ENCODE results near the gene HMCN1.

Gene HMCN1

DNA sequence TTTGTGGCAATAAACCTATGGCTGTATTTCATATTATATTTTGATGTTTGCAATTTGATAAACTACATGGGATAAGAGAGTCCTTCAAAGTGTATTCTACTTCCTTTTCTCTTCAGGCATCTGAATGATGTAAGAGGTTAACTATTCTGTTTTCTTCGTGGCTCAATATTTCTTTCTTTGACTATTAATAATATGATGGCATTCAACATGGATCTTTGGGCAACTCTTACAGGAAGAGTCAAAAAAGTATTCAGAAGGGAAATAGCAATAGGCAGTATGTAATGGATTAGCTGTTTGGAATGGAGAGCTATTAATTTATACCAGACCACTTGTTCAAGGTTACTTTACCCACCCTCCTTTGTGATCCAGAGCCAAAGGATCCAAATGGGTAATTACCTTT, 74.4 kb downstream of the HMCN1 start:
- no peak for DNase-seq

DNA sequence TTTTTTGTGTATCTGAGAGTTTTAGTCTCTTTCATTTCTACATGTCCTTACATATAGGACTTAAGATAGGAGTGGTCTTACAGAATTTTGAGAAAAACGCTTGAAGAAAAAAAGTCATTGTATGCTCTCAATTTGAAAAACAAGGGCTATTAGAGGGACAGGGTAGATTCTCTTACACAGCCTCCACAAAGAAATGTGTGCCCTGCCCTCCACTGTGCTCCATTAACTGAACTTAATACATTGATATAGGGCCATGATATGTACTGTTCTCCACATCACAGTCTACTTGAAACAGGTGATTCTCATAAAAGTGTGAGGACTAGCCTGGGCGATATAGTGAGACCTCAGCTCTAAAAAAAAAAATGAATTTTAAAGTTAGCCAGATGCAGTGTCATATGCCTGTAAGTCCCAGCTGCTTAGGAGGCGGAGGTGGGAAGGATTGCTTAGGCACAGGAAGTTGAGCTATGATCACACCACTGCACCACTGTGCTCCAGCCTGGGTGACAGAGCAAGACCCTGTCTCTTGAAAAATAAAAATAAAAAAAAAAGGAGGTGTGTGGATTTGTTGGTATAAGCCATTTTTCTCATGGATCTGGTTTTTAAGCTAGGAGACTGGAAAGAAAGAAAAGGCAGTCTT, 77.0 kb downstream of the HMCN1 start:
- DNase-seq: no peak

DNA sequence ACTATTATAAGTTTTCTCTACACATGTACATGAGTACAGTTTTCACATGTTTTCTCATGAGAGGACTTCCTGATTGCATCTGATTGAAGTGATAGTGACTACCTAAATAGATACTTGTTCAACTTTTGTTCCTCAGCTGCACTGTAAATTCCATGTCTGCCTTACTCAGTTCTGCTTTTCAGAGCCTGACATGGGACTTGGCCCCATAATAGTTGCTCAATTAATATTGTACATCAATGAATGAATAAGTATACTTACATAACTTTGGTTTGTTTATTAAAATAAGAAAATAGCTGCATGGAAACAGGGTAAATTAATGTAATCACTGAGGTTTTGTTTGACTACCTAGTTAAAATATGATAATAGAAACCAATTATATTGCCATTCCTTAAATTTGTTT, 78.7 kb downstream of the HMCN1 start:
- DNase-seq: no peak

DNA sequence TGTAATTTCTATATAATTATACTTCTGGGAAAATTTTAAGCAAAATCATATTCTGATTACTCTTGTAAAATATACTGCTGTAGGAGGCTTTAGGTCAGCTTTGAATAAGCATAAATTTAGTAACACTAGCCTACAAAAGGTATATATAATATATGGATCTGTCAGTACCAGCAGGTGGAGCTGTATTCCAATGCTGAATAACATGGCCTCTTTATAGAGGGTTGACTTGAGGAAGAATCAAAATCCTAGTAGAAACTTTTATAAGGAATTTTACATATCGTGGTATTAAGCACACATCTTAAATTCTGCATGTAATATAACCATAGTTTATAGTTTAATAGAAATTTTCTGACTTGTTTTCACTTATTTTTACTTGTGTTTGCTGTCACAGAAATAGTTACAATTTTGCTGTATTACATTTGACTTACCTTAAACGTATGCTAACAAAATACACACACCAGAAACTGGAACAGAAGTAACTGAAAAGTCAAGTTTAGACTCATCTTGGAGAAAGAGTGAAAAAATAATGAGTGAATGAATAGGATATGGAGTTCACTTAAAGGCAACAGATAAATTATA, 79.3 kb downstream of the HMCN1 start:
- DNase-seq: peak; percentile 21

DNA sequence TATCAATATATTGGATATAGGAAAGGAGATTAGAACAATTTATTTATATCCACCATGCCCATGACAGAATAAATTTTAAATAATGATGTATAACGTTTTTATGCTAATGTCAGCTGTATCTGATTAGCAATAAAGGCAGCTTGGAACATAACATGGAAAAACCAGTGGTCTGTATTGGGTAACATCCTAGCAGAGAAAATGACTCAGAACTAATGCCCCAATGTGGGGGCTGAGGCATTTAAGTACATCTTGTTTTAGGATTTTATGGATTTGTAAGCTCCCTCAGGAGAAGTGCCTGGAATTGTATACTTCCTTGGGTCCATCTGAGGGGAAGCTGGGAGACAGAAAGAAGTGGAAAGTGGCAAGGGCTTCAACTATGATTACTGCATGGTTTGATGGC, 82.3 kb downstream of the HMCN1 start:
- DNase-seq: no peak

DNA sequence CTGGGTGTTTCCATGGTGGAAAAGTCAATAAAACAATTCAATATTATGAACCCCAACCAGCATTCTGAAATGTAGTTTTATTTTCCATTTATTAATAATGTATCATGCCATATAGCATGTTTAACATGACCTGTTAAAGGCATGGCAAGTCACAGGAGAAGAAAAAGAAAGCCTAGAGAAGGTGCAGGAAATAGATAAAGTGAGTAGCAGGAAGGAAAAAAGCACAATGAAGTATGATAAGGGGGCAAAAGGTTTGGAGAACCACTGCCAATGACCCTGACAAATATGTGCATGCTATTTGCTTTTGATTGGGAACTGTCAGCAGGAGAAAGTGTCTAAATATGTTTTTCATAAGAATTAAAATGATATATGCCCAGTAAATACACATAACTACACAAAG, 85.6 kb downstream of the HMCN1 start:
- no peak for DNase-seq

DNA sequence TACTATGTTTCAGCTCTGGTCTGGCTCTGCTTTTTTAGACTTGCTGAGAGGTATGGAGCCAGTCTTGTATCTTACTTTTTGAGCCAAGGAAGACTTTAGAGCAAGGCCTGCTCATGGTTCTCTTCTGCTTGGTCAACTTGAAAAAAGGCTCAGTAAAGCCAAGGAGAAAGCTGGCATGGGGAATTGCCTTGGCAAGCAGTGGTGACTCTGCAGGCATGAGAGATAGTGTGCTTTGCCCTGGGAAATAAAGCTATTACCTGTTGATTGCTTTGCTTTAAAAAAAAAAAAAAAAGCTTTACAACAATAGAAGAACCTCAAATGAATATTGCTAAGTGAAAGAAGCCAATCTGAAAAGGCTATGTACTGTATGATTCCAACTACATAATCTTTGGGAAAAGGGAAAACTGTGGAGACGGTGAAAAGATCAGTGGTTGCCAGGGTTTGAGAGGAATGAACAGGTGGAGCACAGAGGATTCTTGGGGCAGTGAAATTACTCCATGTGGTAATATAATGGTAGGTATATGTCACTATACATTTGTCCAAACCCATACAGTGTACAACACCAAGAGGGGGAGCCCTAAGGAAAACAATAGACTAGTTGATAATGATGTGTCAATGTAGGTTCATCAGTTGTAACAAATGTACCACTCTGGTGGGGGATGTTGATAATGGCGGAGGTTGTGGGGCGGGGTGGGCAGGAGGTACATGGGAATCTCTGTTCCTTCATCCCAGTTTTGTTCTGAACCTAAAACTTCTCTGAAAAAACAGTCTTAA, 87.6 kb downstream of the HMCN1 start:
- no peak for DNase-seq

DNA sequence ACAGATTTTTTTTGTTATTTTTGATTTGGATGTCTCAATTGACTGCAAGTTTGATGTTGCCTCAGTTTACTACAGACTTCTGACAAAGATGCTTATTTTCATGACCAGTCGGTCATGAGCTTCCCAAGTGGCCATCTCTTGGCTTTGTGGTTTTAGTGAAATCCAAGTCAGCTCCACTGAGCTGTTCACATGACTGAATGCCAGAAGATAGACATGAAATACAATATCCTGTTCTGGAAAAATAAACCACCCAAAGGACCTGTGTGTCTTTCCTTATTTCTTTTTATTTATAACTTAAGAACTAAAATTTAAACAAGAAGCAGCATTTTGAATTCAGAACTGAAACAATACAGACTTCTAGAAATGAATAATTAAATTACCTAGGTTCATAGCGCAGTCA, 89.3 kb downstream of the HMCN1 start:
- DNase-seq: no peak

DNA sequence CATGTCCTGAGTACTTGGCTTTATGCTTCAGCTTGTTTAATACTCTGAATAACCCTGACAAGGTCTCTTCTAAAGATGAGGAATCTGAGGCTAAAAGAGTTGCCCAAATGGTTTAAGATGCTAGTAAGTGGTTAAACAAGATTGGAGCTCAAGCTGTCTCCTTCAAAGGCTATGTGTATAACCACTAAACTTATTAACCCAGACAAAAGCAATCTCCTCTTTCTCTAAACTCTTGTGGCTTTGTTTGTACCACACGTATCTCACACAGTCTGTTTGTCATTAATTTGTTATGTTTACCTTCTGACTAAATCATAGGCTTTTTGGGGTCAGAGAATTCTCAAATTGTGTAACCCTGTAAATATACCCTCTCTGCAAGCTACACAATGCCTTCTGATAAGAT, 89.9 kb downstream of the HMCN1 start:
- DNase-seq: no peak

DNA sequence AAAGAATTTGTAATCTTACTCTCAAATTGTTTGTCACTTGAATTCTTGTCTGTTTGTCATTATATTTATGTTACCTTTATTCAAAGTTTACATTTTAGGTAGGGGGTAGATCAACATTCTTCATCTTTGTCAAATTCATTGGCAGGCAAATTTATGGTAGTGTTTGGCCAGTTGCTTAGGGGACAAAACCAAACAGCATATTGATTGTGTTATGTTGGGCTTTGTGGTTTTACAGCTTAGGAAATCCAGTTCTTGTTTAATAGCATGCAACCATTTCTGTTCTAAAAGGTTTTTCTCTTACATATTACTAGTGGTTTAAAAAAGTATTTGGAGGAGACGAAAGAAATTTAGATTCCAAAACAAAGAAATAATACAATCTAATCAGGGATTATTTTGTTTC, 91.4 kb downstream of the HMCN1 start:
- no peak for DNase-seq

DNA sequence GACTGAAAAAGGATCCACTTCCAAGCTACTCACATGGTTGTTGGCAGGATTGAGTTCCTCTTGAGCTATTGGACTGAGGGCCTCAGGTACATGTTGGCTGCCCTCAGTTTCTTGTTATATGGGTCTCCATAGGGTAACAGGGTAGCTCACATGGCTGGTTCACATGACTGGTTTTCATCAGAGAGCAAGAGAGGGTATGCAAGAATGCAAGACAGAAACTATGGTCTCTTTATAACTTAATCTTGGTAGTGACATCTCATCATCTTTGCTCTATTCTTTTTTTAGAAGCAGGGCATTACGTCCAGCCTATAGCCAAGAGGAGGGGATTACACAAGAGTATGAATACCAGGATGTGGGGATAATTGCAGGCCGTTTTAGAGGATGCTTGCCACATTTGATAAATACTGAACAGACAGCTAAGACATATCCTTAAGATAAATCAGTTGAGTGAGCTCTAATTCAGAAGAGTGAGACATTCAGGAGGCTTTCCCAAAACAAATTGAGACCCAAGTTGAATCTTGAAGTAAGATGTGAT, 100.2 kb downstream of the HMCN1 start:
- DNase-seq: no peak

DNA sequence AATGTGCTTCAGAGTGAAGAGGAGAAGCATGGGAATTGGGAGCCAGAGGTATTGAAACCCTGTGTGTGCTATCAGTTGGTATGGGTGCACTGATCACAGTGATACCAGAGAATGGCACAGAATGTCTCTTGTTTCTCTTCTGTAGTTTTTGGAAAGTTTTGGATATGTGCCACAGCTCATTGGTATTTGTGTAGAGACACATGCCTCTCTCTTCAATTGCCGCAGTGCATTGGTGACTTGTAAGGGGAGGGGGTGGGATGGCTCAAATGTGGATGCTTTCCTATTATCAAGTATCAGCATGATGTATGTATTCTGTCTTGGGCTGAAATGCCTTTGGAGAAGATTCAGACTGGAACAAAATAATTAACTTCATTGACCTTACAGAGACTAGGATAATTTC, 101.0 kb downstream of the HMCN1 start:
- no peak for DNase-seq

DNA sequence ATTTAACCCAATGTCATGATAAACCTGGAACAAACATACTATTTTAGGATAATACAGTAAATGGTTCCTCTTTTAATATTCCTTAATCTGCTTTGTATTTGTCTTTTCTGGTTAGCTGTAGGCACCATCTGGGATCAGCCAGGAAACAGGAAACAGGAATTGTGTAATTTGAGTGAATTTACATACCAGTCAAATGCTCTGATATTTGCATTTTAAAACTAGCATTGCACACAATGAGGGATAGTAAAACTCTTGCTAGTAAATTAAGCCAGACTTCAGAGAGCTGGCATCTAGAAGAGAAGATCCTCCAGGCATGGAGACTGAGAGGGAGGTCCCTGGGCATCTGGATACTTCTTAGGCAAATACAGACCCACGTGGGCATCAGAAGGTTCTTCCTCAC, 103.5 kb downstream of the HMCN1 start:
- DNase-seq: no peak

DNA sequence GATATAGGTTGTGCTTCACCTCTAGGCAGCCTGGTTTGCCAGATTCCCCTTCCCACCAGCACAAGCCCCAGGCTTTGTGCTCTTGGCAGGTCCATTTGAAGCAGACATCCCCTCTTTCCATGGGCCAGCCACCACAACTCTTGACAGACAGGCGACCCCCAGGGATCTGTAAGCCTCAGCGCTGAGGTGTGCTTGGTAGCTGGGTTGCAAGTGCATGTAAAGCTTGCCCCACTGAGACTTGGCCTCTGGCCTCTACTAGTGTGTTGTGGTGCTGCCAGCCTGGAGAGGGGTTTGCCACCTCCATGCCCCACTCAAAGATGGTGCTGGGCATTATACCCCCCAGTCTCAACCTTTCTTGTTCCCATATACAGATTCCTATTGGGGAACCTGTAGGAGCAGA, 103.9 kb downstream of the HMCN1 start:
- DNase-seq: no peak

DNA sequence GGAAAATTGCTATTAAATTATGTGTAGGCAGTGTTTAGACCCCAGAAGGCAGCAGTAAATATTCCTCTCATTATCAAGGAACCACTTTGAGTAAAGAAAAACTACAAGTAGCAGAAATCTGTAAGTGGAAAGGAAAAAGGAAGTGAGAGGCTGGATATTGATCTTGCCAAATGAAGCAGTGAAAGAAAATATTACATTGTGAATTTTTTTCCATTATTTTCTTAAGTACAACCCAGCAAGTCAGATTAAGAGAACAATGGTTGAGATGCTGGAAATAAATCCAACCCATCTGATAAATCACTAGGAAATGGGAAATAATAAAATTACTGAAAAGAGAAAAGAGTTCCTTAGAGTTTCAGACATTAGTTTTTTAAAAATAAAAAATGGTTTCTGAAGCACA, 106.7 kb downstream of the HMCN1 start:
- DNase-seq: no peak

DNA sequence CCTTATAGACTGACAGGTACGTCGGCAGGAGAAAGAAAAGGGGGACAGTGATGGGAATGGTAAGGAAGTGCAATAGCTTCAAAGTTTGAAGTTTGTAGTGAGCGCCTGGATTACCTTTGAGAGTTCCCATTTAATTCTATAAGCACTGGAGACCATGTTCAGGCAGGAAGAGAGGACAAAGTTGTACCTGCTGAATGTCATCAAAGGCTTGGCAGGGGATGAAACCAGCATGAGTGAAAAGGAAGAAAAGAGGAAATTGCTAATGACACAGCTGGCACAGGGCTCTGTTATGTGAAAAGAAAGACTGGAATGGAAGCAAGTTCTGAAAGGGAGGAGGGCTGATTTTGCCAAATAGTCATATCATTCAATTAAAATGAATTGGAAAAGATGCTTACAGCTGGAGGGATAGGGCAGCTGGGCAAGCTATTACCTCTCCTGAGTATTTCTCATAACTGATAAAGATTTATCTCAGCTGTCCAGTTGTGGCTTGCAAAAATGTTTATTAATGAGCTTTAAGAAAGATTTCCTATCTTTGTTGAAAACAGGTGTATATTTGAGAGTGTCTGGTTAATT, 109.2 kb downstream of the HMCN1 start:
- DNase-seq: no peak

DNA sequence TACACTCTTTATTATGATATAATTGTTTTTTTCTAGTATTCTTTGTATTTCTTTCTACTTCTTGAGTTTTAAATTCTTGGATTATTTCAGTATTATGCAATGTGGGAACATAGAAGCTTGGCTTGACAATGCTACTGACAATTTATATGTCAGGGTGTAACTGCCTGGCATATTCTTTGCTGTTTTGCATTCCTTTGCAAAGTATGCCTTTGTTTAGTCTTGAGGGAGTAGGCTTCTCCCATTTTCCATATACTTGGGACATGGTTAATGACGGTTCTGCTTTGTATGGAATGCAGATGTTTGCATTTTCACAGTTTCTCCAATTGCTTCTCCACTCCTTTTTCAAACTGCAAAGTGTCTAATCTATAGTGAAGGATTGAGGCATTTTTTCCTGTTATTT, 109.8 kb downstream of the HMCN1 start:
- DNase-seq: no peak

DNA sequence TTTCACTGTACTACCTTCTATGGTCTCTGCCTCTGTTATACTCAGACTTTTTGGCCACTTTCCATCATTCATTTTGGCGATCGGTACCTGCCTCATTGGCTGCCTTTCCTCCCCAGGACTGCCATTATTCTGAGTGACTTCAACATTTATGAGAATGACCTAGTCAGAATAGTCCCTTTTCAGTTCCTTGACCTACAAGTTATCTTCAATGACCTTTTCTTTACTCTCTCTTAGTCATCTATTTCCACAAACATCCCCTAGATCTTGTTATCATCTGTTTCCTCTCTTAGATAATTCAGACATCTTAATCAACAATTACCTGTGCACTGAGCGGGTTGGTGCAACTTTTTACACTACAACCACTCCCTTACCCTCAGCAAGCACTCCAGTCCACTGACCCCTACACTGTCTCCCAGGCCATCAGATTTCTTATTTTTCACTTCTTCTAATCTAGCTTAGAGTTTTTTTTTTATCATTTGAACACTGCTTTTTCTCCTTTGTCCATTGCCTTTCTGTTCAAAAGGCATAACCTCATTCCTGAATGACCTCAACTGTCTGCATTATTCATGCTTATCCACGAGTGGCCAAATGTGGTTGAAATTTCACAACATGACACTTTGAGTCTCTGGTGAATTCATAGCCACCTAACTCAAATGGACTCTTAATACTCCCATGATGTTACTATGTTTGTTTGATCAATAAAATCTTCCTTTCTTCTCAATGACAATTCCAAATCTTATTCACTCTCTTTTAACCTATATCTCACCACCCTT, 112.7 kb downstream of the HMCN1 start:
- DNase-seq: no peak

DNA sequence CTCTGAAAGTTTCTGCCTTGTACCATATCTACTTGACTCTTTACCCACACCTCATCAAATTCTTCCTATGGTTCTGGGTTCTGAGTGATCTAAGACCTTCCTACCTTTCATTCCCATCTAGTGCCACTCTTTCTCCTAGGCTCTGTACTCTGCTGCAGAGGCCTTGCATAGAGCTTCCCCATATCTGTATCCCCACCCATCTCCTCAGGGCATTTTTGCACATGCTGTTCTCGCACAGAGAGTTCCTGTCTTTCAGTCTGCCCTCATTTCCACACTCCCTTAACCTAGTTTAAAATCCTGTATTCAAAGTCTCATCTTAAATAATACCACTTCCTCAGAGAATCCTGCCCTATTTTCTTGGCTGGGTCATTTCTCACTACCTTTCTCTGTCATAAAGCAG, 114.8 kb downstream of the HMCN1 start:
- no peak for DNase-seq

DNA sequence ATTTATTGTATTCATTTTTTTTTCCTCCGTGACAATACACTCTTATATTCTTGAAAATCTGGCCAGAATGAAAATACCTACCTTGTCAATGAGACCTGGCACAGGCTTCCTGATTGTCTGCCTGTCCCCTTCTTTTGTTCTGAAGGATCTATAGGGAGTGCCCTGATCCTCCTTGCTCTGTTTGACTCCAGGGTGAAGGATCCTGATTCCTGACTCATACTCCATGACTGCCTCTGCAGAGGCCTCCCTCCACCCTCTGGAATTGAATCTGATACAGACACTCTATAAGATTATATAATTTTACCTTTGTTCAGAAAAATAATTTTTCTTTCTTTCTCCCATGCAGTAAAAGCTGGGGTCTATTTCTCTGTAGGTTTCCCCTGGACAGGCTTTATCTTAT, 116.2 kb downstream of the HMCN1 start:
- no peak for DNase-seq

DNA sequence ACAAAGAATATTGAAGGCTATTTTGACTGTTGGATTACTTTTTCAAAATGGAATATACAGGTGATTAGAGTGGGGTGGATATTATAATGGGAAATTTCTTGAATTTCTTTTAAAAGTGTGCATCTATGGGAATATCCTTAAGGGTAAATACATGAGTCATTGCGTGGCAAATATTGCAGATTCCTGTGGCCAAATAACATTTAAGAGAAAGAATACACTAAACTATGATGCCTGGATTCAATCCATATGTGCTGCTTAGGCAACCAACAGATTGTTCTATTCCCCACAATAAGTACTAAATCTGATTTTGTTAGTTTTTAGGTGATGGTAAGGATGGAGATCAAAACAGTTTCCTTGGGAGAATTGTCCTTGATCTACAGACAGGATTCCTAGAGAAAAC, 119.5 kb downstream of the HMCN1 start:
- no peak for DNase-seq

DNA sequence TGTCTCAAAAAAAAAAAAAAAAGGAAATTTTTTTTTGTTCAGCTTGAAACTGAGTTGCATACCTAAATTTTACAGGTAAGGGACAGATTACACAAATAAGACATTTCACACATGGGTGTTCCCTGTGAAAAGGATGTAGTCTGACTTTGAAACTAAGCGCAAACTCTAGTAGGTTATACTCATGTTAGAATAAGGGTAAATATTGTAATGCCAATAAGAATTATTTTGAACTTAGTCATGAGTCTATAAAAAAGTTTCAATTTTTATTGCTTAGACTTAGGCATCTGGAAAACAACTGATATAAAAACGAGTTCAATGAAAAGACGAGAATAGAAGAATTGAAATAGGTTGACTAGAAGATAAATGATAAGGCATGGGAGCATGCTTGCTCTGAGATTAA, 122.3 kb downstream of the HMCN1 start:
- no peak for DNase-seq

DNA sequence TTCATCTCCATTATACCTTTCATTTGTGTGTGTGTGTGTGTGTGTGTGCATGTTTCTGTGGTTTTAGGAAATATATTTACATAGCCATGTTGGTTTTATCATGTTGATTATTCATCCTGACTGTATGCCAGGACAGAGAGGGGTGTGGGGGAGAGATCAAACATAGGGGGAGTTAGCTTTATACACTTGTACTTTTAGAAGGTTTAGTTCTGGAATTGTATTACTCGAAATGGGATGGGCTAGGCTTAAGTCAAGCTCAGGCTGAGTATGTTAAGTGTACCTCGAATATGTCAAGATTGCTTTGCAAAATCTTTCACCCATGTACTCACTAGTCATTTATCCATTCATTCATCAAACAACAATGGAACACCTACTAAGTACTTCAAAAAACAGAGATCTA, 123.3 kb downstream of the HMCN1 start:
- DNase-seq: no peak
